GM21619 (cell line): ENCODE data around the gene DRC3.
"Not testable (repeated sequence)": the region's sequence is repeated elsewhere in the genome, so short reads cannot be mapped to it uniquely, and the experiment has no call there.

Experiments used
- ATAC-seq: cut with Tn5 transposase; IDR thresholded peaks from one replicate; pipeline ENCODE4 v1.9.1; 2021; ENCODE audit not compliant: unreplicated experiment

Gene DRC3

DNA sequence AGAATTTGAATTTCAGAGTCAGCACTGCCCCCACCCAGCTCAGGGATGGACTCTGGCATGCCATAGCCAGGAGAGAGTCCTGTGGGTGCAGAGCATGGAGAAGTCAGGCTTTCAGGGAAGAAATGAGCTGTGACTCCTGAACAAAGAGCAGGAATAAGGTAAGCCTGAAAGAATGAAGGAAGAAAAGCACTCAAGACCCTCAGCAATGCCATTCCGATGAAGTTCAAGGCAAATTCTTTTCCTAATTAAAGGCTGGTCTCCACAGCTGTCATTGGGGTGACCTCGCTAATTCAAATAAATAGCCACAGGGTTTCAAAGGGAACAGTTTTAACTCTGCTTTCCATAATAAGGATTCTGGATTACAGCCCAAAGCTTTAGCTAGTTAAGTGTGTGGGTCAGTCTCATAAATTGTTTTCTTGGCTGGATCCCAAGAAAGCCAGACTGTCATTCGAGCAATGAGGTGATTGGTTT lies 32.2 kb upstream of the DRC3 start:
- no peak for ATAC-seq

- ATAC-seq = no peak
Observed at GRCh38 chr17:17941015-17941414, 31.6 kb upstream of the DRC3 start.

DNA sequence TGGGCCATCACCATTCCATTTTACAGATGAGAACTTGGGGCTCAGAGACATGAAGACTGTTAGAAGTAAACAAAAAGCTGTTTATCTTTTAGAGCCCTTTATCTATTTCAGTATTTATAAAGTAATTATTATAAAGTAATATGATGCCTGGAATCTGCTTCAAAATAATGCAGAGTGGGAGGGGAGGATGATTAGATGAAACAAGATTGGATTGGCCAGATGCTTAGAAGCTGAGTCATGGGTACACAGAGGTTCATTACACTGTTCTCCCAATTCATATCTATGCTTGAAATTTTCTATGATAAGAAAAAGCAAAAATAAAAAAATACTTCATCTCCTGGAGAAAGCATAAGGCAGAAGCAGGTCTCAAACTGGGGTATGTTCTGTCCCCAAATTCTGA lies 29.8 kb upstream of the DRC3 start:
- no peak for ATAC-seq

GRCh38 chr17:17943281-17943984 lies 29.2 kb upstream of the DRC3 start:
- no peak for ATAC-seq

GRCh38 chr17:17944242-17944641 lies 28.4 kb upstream of the DRC3 start:
- ATAC-seq = no peak

- ATAC-seq = no peak
Observed at GRCh38 chr17:17944743-17945142, 27.9 kb upstream of the DRC3 start.

- ATAC-seq = no peak
Observed at GRCh38 chr17:17946093-17946492, 26.6 kb upstream of the DRC3 start.

- no peak for ATAC-seq
Observed at GRCh38 chr17:17947309-17947708, 25.4 kb upstream of the DRC3 start.

DNA sequence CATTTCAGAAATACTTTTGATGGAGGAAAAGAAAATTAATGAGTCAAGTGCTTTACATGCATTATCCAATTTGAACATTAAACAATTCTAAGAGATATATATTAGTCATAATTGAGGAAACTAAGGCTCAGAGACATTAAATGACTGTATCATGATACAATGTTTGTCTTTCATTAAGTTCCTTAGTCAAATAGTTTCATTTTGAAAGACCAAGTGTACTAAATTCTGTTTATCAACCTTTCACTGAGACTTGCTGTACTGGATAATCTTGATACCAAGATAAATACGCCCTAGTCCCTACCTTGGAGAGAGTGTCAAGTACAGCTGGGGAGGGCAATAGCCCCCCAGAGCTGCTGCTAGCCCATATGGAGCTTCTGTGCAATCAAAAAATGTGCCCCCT lies 24.7 kb upstream of the DRC3 start:
- ATAC-seq = no peak

DNA sequence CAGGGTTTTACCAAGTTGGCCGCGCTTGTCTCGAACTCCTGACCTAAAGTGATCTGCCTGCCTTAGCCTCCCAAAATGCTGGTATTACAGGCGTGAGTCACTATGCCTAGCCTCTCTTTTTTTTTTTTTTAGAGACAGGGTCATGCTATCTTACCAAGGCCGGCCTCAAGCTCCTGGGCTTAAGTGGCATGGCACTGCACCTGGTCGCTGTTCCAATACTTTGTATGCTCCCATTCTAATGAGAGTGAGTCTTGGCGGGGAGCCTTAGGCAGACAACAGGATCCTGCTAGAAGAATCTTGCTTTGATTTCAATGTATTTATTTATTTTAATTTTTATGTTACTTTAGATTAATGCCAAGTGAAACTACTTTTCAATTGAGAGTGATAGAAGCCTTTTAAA lies 22.3 kb upstream of the DRC3 start:
- no peak for ATAC-seq

GRCh38 chr17:17950806-17951205 lies 21.9 kb upstream of the DRC3 start:
- ATAC-seq = no peak

- no peak for ATAC-seq
Observed at GRCh38 chr17:17951524-17951923, 21.1 kb upstream of the DRC3 start.

- no peak for ATAC-seq
Observed at GRCh38 chr17:17952691-17953090, 20.0 kb upstream of the DRC3 start.

DNA sequence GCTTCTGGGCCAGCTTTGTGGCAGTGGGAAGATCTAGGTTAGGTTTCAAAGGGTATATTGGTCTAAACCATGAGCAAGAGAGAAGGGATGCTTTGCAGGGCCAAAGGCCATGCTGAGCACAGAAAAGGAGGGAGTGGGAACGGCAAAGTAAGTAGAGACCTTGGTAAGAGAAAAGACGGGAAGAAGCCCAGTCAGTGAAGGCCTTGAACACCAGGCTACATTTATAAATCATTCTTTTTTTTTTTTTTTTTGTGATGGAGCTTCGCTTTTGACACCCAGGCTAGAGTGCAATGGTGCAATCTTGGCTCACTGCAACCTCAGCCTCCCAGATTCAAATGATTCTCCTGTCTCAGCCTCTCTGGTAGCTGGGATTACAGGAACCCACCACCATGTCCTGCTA lies 18.6 kb upstream of the DRC3 start:
- ATAC-seq = no peak

DNA sequence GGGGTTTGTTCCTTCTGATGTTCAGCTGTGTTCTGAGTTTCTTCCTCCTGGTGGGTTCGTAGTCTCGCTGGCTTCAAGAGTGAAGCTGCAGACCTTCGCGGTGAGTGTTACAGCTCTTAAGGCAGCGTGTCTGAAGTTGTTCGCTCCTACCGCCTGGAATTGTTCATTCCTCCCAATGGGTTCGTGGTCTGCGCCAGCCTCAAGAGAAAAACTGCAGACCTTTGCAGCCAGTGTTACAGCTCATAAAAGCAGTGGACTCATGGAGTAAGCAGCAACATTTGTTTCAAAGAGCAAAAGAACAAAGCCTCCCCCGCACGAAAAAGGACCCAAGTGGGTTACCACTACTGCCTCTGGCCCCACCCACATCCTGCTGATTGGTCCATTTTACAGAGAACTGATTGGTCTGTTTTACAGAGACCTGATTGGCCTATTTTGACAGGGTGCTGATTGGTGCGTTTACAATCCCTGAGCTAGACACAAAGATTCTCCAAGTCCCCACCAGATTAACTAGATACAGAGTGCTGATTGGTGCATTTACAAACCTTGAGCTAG lies 16.8 kb upstream of the DRC3 start:
- ATAC-seq = not testable (repeated sequence)

GRCh38 chr17:17957584-17957916 lies 15.1 kb upstream of the DRC3 start:
- ATAC-seq = no peak

GRCh38 chr17:17958982-17959381 lies 13.7 kb upstream of the DRC3 start:
- no peak for ATAC-seq

DNA sequence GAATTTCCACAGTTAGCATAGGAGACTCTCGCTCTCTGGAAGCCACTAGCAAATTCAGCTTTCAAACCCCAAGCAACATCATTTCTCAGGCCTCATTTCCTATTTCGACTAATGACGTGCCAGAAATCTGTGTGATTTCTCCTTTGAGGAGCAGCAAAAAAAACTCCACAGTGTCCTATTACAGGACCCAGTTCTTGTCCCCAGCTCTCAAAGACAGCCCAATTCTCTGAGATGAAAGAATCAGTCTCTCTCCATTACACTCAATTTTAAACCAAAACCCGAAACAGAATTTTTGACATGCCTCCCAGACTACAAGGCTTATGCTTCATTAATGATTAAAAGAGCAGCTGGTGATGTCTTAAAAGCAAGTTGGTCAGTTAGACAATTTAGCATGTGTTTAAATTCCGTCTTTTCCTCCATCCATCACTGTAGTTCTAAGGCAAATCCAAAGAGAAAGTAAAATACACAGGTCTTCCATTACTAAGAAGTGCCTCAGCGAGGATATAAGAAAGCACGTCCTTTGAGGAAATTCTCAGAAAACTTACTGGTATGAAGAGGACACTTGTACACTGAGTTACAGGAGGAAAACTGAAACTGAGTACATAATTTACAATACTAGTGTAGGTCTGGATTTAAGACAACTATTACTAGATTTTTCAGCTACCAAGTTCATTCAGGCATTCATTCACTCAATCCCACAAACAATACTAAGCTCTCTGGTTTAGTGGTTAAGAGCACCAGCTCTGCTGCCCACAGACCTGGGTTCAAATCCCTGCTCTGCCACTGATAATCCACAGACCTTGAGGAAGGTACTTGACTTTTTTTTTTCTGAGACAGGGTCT lies 12.9 kb upstream of the DRC3 start:
- ATAC-seq = peak; percentile 71

DNA sequence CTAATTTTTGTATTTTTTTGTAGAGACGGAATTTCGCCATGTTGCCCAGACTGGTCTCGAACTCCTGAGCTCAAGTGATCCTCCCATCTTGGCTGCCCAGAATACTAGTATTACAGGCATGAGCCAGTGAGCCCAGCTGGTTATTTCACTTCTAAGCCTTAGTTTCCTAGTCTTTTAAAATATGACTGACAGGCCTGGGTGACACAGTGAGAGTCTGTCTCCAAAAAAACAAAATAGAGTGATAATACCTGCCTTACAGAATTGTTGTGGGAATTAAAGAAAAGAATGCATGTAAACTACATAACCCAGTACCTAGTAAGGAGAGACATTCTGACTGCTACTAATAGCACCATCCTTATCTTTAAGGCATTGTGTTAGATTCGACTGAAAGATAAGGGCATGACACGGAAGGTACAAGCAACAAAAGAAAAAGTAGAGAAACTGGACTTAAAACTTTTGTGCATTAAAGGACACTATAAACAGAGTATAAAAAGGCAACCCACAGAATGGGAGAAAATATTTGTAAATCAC lies 12.1 kb upstream of the DRC3 start:
- ATAC-seq = no peak

- no peak for ATAC-seq
Observed at GRCh38 chr17:17963066-17963465, 9.6 kb upstream of the DRC3 start.

DNA sequence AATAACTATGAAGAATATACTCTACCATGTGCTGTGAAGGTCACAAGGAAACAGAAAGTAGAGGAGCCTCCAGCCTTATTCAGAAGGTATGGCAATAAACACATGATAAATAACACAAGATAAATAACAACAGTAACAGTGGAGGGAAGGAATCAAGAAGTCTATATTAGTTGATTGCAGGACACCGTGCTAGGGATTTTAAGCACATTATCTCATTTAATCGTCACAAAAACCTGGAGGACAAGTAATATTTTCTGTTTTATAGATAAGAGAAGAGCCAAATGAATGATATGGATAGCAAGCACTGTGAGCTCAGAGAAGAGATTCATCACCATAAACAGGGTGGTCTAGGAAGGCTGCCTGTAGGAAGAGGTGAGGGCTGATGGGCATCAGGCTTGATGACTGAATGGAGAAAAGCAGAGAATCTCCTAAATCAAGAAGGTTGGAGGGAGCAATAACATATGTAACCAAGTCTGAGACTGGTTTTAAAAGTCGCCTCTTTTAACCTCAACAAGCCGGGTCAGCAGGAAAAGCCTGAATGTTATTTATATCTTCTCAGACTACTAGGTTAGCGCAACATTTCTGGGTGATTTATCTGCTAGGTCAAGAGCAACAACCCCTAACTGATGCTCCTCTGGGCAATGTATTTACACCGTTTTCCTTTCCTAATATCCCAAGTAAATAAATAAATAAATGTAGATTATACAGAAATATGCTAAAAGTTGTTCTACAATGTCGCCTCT lies 8.8 kb upstream of the DRC3 start:
- no peak for ATAC-seq
